HG03139 (cell line): ENCODE data around the gene CEP76.

Experiments used
- ATAC-seq: cut with Tn5 transposase; IDR thresholded peaks from one replicate; pipeline ENCODE4 v1.9.1; 2021; ENCODE audit not compliant: unreplicated experiment

CEP76 gene

GRCh38 chr18:12703664-12704063 lies 1.1 kb upstream of the CEP76 start:
- no peak for ATAC-seq

GRCh38 chr18:12703096-12703567 lies 609 bp upstream of the CEP76 start:
- ATAC-seq: peak; percentile 30

GRCh38 chr18:12701161-12701560 lies 1.4 kb downstream of the CEP76 start:
- ATAC-seq: no peak

- no peak for ATAC-seq
Measured at GRCh38 chr18:12699747-12700146, 2.8 kb downstream of the CEP76 start.

- ATAC-seq: no peak
Measured at GRCh38 chr18:12694032-12694431, 8.5 kb downstream of the CEP76 start.

- no peak for ATAC-seq
Measured at GRCh38 chr18:12692206-12692605, 10.3 kb downstream of the CEP76 start.

- ATAC-seq: no peak
Measured at GRCh38 chr18:12689256-12689850, 13.2 kb downstream of the CEP76 start.

GRCh38 chr18:12686100-12686499 lies 16.4 kb downstream of the CEP76 start:
- ATAC-seq: no peak

- no peak for ATAC-seq
Measured at GRCh38 chr18:12679183-12679786, 23.2 kb downstream of the CEP76 start.

GRCh38 chr18:12668041-12668440 lies 34.5 kb downstream of the CEP76 start:
- ATAC-seq: no peak

GRCh38 chr18:12659904-12660605 lies 42.5 kb downstream of the CEP76 start:
- no peak for ATAC-seq

- no peak for ATAC-seq
Measured at GRCh38 chr18:12658426-12659138, 43.9 kb downstream of the CEP76 start.

- peak; percentile 54 for ATAC-seq
Measured at GRCh38 chr18:12657684-12658425, 44.7 kb downstream of the CEP76 start, which contains the start of gene SPIRE1. TSS of gene SPIRE1 (minus strand) at chr18:12658107. CDS start at chr18:12657866, 241 bp downstream.

- peak; percentile 23 for ATAC-seq
Measured at GRCh38 chr18:12656938-12657683, 45.4 kb downstream of the CEP76 start.

- ATAC-seq: no peak
Measured at GRCh38 chr18:12656605-12656937, 46.0 kb downstream of the CEP76 start.

GRCh38 chr18:12654971-12655370 lies 47.6 kb downstream of the CEP76 start:
- no peak for ATAC-seq

GRCh38 chr18:12652861-12653401 lies 49.6 kb downstream of the CEP76 start:
- ATAC-seq: no peak

- no peak for ATAC-seq
Measured at GRCh38 chr18:12651651-12652050, 50.9 kb downstream of the CEP76 start.

- no peak for ATAC-seq
Measured at GRCh38 chr18:12647773-12648172, 54.8 kb downstream of the CEP76 start.

GRCh38 chr18:12645751-12646203 lies 56.7 kb downstream of the CEP76 start:
- no peak for ATAC-seq
